Upper lobe of left lung (tissue), 4 donors: ENCODE results near the gene GLYAT.

Experiments used
- CTCF ChIP-seq, 6 experiments: fragments of 450-650 bp in 4 of 6; fragments of 200-600 bp in 2 of 6; sonication (generic) in 2 of 6; IDR thresholded peaks; one replicate each; pipeline ENCODE4 v1.5.1; 2016 to 2019; ENCODE audit warnings: antibody characterized with exemption in 6 of 6
- POLR2A ChIP-seq, 4 donors: fragments of 450-650 bp; IDR thresholded peaks; one replicate each; pipeline ENCODE4 v1.5.1; 2016 to 2017; ENCODE audit warnings: antibody characterized with exemption in 4 of 4, mild to moderate bottlenecking in 2 of 4
- POLR2AphosphoS5 ChIP-seq, 2 donors: sonication (generic); formaldehyde crosslinking; IDR thresholded peaks; one replicate each; pipeline ENCODE4 v1.5.1; 2017; ENCODE audit warnings: antibody characterized with exemption in 2 of 2

GRCh38 chr11:58768137-58768536, 36.4 kb upstream of the GLYAT start:
- TF ChIP-seq POLR2A (IDR thresholded peaks at IDR 0.05): no peak
- TF ChIP-seq CTCF (IDR thresholded peaks at IDR 0.05): no peak
- no peak for TF ChIP-seq POLR2AphosphoS5 (IDR thresholded peaks at IDR 0.05)
